ENCODE data around the gene PALLD. TPM values are rescaled to one million over a fixed set of nuclear protein-coding genes. Genes with fewer than 3 reads are reported as not detected.

PALLD gene
- total and polyA plus RNA-seq, 2 of the 8 experiments (the other 6 are each of a cell fraction or from before 2014, with no cell fraction given) = 10.5 to 25.0 TPM

DNA sequence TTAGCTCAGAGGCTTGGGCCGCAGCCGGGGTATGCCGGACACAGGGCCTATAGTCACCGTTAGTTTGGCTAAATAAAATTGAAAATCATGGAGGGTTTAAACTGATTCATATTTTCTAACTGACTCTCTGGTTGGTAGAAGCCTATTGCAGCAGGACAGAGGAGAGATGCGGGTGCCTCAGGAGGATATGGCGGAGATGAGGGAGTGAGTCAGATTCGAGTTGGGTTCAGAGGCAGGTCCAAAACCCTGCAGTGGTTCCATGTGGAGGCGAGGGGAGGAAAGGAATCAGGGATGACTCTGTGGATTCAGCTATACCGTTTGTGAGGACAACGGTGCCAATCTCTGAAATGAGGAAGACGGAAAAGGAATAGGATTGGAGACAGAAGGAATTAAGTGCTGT lies 176.6 kb downstream of the PALLD start (continued):
- no peak for TF ChIP-seq HDAC2 (IDR thresholded peaks at IDR 0.05; ENCODE audit: borderline replicate concordance in 1 of 2, low read depth in 2 of 2, low read length in 2 of 2)
- no peak for TF ChIP-seq BCL11A (IDR thresholded peaks at IDR 0.05; ENCODE audit: low read depth in 2 of 2, low read length in 2 of 2)
- TF ChIP-seq KDM5A (IDR thresholded peaks at IDR 0.05; ENCODE audit: low read length) = no peak
- TF ChIP-seq YY1 (IDR thresholded peaks at IDR 0.05; ENCODE audit: low read depth, low read length) = no peak
- TF ChIP-seq, protein P1, sequence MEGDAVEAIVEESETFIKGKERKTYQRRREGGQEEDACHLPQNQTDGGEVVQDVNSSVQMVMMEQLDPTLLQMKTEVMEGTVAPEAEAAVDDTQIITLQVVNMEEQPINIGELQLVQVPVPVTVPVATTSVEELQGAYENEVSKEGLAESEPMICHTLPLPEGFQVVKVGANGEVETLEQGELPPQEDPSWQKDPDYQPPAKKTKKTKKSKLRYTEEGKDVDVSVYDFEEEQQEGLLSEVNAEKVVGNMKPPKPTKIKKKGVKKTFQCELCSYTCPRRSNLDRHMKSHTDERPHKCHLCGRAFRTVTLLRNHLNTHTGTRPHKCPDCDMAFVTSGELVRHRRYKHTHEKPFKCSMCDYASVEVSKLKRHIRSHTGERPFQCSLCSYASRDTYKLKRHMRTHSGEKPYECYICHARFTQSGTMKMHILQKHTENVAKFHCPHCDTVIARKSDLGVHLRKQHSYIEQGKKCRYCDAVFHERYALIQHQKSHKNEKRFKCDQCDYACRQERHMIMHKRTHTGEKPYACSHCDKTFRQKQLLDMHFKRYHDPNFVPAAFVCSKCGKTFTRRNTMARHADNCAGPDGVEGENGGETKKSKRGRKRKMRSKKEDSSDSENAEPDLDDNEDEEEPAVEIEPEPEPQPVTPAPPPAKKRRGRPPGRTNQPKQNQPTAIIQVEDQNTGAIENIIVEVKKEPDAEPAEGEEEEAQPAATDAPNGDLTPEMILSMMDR (IDR thresholded peaks at IDR 0.05; ENCODE audit: control extremely low read depth in 1 of 3, insufficient read depth in 1 of 3, low read depth in 1 of 3, low read length in 3 of 3) = no peak

All from H1 (cell line).